BLaER1 treated with 17β-estradiol and CSF1 and Interleukin-3, amounts not matched to agents 10 nM and 100 nM (cell line): ENCODE measurements around the gene ANO7.

ENCODE experiments used
- H3K27ac ChIP-seq, 11 experiments: shearing (Covaris generic); formaldehyde crosslinking; 2 replicates each; pipeline ENCODE4 v1.8.1; 2022
- H3K27me3 ChIP-seq, 11 experiments: shearing (Covaris generic); formaldehyde crosslinking; 2 replicates each; pipeline ENCODE4 v1.8.1; 2022
- H3K36me3 ChIP-seq, 11 experiments: shearing (Covaris generic); formaldehyde crosslinking; 2 replicates each; pipeline ENCODE4 v1.8.1; 2022
- H3K4me1 ChIP-seq, 10 experiments: shearing (Covaris generic); formaldehyde crosslinking; 2 replicates each; pipeline ENCODE4 v1.8.1; 2022
- H3K4me2 ChIP-seq, 11 experiments: shearing (Covaris generic); formaldehyde crosslinking; 2 replicates each; pipeline ENCODE4 v1.8.1; 2022
- H3K4me3 ChIP-seq, 10 experiments: shearing (Covaris generic); formaldehyde crosslinking; 2 replicates each; pipeline ENCODE4 v1.8.1; 2022
- H3K9ac ChIP-seq, 11 experiments: shearing (Covaris generic); formaldehyde crosslinking; 2 replicates each; pipeline ENCODE4 v1.8.1; 2022
- H3K9me3 ChIP-seq, 11 experiments: shearing (Covaris generic); formaldehyde crosslinking; replicated peaks in 1 of 11; 2 replicates each; pipeline ENCODE4 v1.8.1; 2022
- H4K20me1 ChIP-seq, 11 experiments: shearing (Covaris generic); formaldehyde crosslinking; 2 replicates each; pipeline ENCODE4 v1.8.1; 2022
- Cebpa-rat ChIP-seq, 11 experiments: shearing (Covaris generic); IDR thresholded peaks; 2 replicates each; pipeline ENCODE4 v1.8.1; 2022

ANO7 gene

DNA sequence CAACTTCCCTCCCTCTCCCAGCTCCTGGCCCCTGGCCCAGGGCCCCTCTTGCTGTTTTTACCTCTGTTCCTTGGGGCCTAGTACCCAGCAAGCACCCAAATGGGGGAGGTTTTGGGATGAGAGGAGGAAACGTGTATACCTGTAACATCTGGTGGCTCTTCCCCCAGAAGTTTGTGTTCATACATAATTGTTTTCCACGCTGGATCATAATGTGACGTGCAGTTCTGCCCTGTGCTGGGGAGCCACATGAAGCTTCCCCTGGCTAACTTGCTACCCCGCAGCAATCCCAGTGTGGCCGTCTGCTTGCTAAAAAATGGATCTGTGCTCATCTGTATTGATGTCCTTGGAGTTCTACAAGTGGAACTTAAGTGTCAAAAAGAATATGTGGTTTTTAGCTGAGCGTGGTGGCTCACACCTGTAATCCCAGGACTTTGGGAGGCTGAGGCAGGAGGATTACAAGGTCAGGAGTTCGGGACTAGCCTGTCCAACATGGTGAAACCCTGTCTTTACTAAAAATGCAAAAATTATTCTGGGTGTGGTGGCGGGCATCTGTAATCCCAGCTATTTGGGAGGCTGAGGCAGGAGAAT lies 36.5 kb downstream of the ANO7 start:
- Histone ChIP-seq H3K4me2 (no peak overlapping the region), H3K4me3 (no peak overlapping the region)
- no peak for TF ChIP-seq Cebpa-rat (IDR thresholded peaks at IDR 0.05)

DNA sequence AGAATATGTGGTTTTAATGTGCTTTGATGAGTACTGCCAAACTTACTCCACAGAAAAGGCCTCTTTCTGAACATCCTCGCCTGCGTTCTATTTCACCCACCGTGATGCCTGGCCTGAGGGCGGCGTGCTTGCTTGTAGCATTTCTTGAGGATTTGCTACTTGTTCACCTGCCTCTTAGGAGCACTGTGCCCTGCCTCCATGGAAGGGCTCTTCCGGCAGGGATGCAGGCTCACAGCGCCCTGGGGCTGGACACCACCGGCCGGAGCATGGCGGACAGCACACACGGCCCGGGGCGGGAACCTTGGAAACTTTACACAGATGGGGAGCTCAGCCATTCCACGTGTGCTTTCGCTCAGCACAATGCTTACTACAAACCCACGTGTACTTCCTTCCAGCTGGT lies 37.1 kb downstream of the ANO7 start:
- H3K27me3 ChIP-seq = no peaks in the 10 kb centered on the region
- H3K9me3 ChIP-seq = no peaks in the 10 kb centered on the region
- H3K9ac ChIP-seq = no peak overlapping the region
- H3K27ac ChIP-seq = no peak overlapping the region
- peaks cover 38 to 60% (median 51%) of the 10 kb centered on the region in 11 experiments for H3K36me3 ChIP-seq
- H3K4me1 ChIP-seq = peaks cover 13 to 23% (median 16%) of the 10 kb centered on the region in 10 experiments; a peak in 19 of 20 replicates
- H4K20me1 ChIP-seq = peaks cover 0 to 78% (median 33%) of the 10 kb centered on the region in 11 experiments; a peak in 16 of 22 replicates
- H3K4me3 ChIP-seq = no peak overlapping the region
- no peak overlapping the region for H3K4me2 ChIP-seq
- TF ChIP-seq Cebpa-rat (IDR thresholded peaks at IDR 0.05) = no peak

More for the DNA sequence above, 36.5 kb downstream of the ANO7 start:
- no peaks in the 10 kb centered on the region for H3K9me3 ChIP-seq
- H3K27ac ChIP-seq = no peak overlapping the region
- H3K4me1 ChIP-seq = peaks cover 14 to 24% (median 20%) of the 10 kb centered on the region in 10 experiments
- peaks cover 0 to 72% (median 30%) of the 10 kb centered on the region in 11 experiments; a peak in 16 of 22 replicates for H4K20me1 ChIP-seq
- peaks cover 32 to 54% (median 45%) of the 10 kb centered on the region in 11 experiments for H3K36me3 ChIP-seq
- no peaks in the 10 kb centered on the region for H3K27me3 ChIP-seq
- H3K9ac ChIP-seq = no peak overlapping the region

DNA sequence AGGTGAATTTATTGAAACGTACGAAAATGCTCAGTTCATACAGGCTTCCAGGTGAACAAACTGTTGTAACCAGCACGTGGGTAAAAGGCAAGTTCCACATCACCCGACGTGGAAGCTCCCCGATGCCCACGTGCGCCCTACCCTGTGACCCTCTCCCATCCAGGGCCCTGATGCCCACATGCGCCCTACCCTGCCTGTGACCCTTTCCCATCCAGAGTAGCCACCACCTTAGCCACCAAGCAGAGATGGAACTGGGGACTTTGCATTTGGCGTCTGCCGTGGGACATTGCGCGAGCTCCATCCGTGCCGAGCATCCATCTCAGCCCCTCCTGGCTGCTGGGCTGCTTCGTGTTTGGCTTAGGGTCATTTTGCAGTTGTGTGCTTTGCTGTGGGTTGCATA lies 37.5 kb downstream of the ANO7 start:
- Histone ChIP-seq H4K20me1 (peaks cover 0 to 82% (median 33%) of the 10 kb centered on the region in 11 experiments; a peak in 16 of 22 replicates), H3K4me2 (no peak overlapping the region), H3K27me3 (no peaks in the 10 kb centered on the region), H3K4me1 (peaks cover 13 to 23% (median 16%) of the 10 kb centered on the region in 10 experiments; a peak in 19 of 20 replicates), H3K36me3 (peaks cover 42 to 65% (median 56%) of the 10 kb centered on the region in 11 experiments), H3K9ac (no peak overlapping the region), H3K9me3 (no peaks in the 10 kb centered on the region), H3K27ac (no peak overlapping the region), H3K4me3 (no peak overlapping the region)
- TF ChIP-seq Cebpa-rat (IDR thresholded peaks at IDR 0.05) = no peak

DNA sequence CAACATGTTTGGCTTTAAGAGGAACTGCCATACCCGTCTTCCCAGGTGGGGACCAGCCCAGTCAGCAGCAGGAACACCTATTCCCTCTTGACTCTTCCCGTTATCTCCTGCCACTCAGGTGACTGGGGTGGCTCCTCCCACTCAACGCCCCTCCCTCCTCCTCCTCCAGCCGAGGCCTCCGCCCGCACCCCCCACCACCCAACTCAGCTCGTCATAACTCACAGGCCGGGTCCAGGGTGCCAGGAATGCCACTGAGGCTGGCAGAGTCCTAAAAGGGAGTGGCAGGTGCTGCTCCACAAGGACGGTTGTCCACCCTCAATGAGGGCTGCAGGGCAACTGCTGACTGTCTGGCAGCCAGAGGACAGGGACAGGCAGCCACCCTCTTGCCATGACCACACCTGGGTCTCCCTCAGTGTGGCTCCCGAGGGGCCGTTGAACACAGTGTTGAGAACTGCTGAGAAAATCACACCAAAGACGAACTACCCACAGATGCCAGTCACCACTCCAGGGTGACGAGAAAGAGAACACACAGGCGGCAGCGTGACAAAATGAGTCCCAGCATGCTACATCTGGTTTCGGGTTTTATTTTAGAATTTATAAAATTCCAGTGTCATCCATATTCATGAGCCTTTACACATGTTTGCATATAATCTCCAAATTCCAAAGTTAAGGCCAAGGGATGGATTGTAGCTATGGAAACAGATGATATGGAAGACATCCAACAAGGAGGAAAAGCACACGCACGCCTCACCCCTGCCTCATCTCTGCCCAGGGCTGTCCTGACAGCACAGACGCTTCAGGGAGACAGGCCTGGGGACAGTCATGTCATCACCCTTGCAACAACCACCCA lies 38.5 kb downstream of the ANO7 start:
- H3K4me2 ChIP-seq = no peak overlapping the region
- no peak overlapping the region for H3K27ac ChIP-seq
- H3K9me3 ChIP-seq = no peaks in the 10 kb centered on the region
- no peak for TF ChIP-seq Cebpa-rat (IDR thresholded peaks at IDR 0.05)
- H3K36me3 ChIP-seq = peaks cover 52 to 74% (median 65%) of the 10 kb centered on the region in 11 experiments
- H3K4me3 ChIP-seq = no peak overlapping the region
- H3K4me1 ChIP-seq = peaks cover 13 to 23% (median 16%) of the 10 kb centered on the region in 10 experiments; a peak in 19 of 20 replicates
- no peak overlapping the region for H3K9ac ChIP-seq
- H4K20me1 ChIP-seq = peaks cover 7 to 92% (median 41%) of the 10 kb centered on the region in 11 experiments; a peak in 17 of 22 replicates
- no peaks in the 10 kb centered on the region for H3K27me3 ChIP-seq

DNA sequence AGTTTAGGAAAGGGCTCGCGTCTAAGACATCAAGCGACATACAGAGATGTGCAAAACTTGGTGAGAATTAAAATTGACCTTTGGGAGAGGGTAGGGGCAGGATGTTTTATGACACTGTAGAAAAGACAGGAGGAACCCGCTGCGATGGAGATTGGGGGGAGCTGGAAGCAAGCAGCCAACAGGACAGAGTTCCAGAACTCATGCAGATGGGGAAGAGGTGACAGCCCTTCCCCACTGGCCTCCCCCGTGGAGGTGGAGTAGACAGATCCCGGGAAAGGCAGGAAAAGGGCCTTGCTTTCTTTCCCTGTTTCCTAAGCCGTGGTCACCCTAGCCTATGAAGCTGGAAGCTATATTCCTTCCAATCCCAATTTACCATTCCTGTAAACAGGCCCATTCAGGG lies 39.1 kb downstream of the ANO7 start:
- TF ChIP-seq Cebpa-rat (IDR thresholded peaks at IDR 0.05) = no peak
- Histone ChIP-seq H3K9ac (no peak overlapping the region), H3K27me3 (no peaks in the 10 kb centered on the region), H3K9me3 (no peaks in the 10 kb centered on the region), H3K27ac (peak overlapping the region in 1 of 11 experiments; percentile 5; a peak in 1 of 22 replicates), H3K4me3 (no peak overlapping the region), H3K4me2 (no peak overlapping the region), H4K20me1 (peaks cover 9 to 97% (median 47%) of the 10 kb centered on the region in 11 experiments; a peak in 18 of 22 replicates), H3K36me3 (peaks cover 58 to 81% (median 72%) of the 10 kb centered on the region in 11 experiments), H3K4me1 (peaks cover 14 to 23% (median 16%) of the 10 kb centered on the region in 10 experiments; a peak in 19 of 20 replicates)

DNA sequence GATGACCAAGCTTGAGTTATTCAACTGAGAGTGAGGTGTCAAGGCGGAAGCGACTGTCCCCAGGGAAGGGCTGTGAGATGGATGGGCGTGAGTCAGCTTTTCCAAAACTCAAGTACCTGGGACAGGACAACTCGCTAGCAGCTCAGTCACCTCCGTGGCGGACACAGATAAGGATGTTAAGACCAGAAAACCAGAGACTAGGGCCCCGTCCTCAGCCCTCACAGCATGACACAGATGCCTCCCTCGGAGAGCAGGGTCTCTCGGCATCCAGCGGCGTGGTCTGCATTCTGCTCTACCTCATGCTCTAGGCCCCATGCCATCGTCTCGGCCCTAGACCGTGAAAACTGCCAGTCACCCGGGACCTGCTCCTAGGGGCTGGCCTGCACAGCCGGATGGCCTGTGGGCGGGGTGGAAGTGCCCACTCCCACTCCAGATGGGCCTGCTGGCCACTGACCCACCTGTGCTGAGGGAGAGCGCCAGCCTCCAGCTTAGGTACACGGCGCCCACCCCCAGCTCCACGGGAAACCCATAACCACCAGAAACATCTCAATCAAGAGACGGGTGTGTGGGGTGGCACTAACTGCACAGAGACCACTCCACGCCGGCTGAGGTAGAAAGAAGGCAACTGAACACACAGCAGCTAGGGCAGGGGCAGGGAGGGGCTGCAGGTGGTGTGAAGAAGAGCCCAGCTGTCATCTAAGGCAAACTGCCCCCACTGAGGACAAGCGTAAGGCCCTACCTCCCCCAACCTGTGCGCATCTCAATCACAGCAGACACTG lies 39.8 kb downstream of the ANO7 start:
- no peak for TF ChIP-seq Cebpa-rat (IDR thresholded peaks at IDR 0.05)
- Histone ChIP-seq H3K9me3 (no peaks in the 10 kb centered on the region), H4K20me1 (peaks cover 9 to 97% (median 49%) of the 10 kb centered on the region in 11 experiments; a peak in 19 of 22 replicates), H3K27ac (peak overlapping the region in 1 of 11 experiments; percentile 5; a peak in 1 of 22 replicates), H3K36me3 (peaks cover 65 to 87% (median 79%) of the 10 kb centered on the region in 11 experiments), H3K4me3 (no peak overlapping the region), H3K4me2 (no peak overlapping the region), H3K27me3 (no peaks in the 10 kb centered on the region), H3K9ac (no peak overlapping the region), H3K4me1 (peaks cover 9 to 24% (median 17%) of the 10 kb centered on the region in 10 experiments; a peak in 19 of 20 replicates)

DNA sequence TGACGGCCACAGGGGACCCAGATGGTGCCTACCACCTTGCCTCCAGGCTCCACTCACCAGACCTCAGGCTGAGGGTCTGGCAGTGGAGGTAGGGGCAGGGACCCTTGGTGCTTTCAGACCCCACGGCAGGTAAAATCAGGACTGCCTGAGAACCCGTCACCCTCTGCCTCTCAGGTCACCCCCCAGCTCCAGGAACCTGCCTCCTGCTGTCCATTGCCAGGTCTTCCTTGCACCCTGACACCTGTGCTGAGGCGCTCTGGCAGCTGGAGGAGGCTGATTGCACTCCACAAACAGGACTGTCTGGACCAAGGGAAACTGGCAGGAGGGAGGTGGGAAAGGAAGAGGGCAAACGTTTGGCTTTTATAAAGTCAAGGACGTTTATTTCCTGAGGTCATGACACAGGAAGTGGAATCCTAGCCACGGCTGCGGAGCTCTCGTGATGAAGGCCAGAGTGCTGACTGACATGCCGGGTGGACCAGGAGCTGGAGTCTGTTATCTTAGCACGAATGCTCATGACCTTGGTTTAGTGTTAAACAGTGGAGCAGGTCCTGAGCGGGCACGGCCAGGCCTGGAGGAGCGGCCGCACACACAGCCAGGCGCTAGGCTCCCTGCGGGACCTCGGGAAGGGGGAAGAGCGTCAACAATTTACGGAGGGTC lies 40.5 kb downstream of the ANO7 start:
- TF ChIP-seq Cebpa-rat (IDR thresholded peaks at IDR 0.05) = no peak
- Histone ChIP-seq H3K4me3 (no peak overlapping the region), H3K36me3 (peaks cover 72 to 95% (median 86%) of the 10 kb centered on the region in 11 experiments), H3K27ac (no peak overlapping the region; a peak in 1 of 22 replicates), H3K4me2 (no peak overlapping the region), H3K4me1 (peaks cover 2 to 19% (median 10%) of the 10 kb centered on the region in 10 experiments; a peak in 18 of 20 replicates), H3K9me3 (no peaks in the 10 kb centered on the region), H3K27me3 (no peaks in the 10 kb centered on the region), H3K9ac (no peak overlapping the region), H4K20me1 (peaks cover 9 to 97% (median 52%) of the 10 kb centered on the region in 11 experiments; a peak in 19 of 22 replicates)
